Activated naive CD4-positive, alpha-beta T cell treated with anti-CD3 and anti-CD28 coated beads for 36 hours (primary cell): Measurements from ENCODE around the gene TUBB3. TPM values are rescaled to one million over a fixed set of nuclear protein-coding genes. Genes with fewer than 3 reads are reported as not detected.
"Not testable (repeated sequence)": the region's sequence is repeated elsewhere in the genome, so short reads cannot be mapped to it uniquely, and the experiment has no call there.

Experiments used
- CTCF ChIA-PET: fragments of 350-600 bp; sonication (Branson Sonifier 250); formaldehyde crosslinking; loops from one replicate; lab custom pipeline; 2021; ENCODE audit warnings: antibody characterized with exemption; lab: Charles Lee
- DNase-seq: peaks from one replicate; pipeline ENCODE4 v3.0.0-alpha.2; 2020
- H3K27ac Mint-ChIP-seq: one replicate; pipeline ENCODE4 v1.8.0; 2021; ENCODE audit warnings: mild to moderate bottlenecking, mixed read lengths
- H3K27me3 Mint-ChIP-seq: one replicate; pipeline ENCODE4 v1.8.0; 2021; ENCODE audit warnings: low read depth, mixed read lengths
- H3K36me3 Mint-ChIP-seq: one replicate; pipeline ENCODE4 v1.8.0; 2021; ENCODE audit warnings: low read depth, mixed read lengths
- H3K4me1 Mint-ChIP-seq: one replicate; pipeline ENCODE4 v1.8.0; 2021; ENCODE audit warnings: low read depth, mixed read lengths
- H3K4me3 Mint-ChIP-seq: one replicate; pipeline ENCODE4 v1.8.0; 2021; ENCODE audit warnings: mild to moderate bottlenecking, moderate library complexity, mixed read lengths
- H3K9me3 Mint-ChIP-seq: one replicate; pipeline ENCODE4 v1.8.0; 2021; ENCODE audit warnings: mixed read lengths
- intact Hi-C: fragments of 100-400 bp; cut with micrococcal nuclease; formaldehyde crosslinking; loops from one replicate; pipeline ENCODE4 v1.15.1; 2023
- total RNA-seq, 2 experiments: library from RNA; stranded (reverse); gene quantifications; one replicate each; pipeline ENCODE4 v1.2.3, GENCODE V29; 2021

TUBB3 gene
- under 1 TPM; 0.20 to 0.38 TPM for total RNA-seq

GRCh38 chr16:89922884-89923639 is at the start of gene TUBB3:
Gene TUBB3 (plus strand): TSS chr16:89923342. CDS start chr16:89923402, 60 bp downstream.
- H3K27me3 Mint-ChIP-seq: peaks cover 53% of the 10 kb centered on the region
- no peak within 1 kb of the TSS for H3K27ac Mint-ChIP-seq

DNA sequence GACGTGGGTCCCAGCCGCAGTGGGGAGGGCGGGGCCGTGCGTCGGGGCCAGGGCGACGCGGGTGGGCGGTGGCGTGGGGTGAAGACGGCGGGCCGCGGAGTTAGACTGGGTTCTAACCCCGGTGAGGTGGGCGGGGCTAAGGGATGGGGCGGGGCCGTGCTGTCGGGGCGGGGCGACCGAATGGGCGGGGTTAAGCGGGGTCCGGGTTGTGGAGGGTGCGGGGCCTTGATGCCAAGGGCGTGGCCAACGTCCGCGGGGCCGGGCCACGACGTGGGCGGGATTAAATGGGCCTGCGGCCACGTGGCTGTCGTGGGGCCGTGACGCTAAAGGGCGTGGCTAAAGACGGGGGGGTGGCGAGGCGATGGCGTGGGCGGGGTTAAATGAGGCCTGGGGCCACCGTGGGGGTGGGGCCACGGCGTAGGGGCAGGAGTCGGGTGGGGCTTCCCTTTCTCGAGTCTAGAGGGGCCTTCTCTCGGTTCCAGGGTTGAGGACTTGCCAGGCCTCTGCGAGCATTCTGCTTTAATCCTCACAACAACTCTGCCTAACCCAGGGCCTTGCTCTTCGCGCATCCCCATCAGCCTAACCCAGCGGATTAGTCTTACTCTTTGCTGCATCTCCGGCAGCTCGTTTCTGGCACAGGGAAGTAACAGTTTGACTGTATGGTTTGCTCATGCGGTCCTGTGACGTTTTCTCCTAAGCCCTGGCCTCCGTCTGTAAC is 49.0 kb upstream of the TUBB3 start:
- Mint-ChIP-seq H3K4me1 (peaks cover 13% of the 10 kb centered on the region), H3K4me3 (peak overlapping the region; percentile 91), H3K27me3 (no peaks in the 10 kb centered on the region), H3K9me3 (peaks cover 2% of the 10 kb centered on the region), H3K36me3 (peaks cover 23% of the 10 kb centered on the region), H3K27ac (peak overlapping the region; percentile 95)
- DNase-seq: peak; percentile 95
- CTCF ChIA-PET: interaction anchor here (0.6 to 1.9 kb wide), 5 partner anchors 10 to 579 kb away, joined by 3 to 7 read pairs (median 4); no protein-coding TSS in a partner anchor
- intact Hi-C loops: loop anchor here (1.0 to 10.0 kb wide), 4 partner anchors 58 to 629 kb away; partner anchors contain the start of genes FANCA and SPATA2L

More at GRCh38 chr16:89922884-89923639, at the start of gene TUBB3:
- Mint-ChIP-seq H3K36me3 (no peaks in the 10 kb centered on the region), H3K4me3 (peak within 1 kb of the TSS; percentile 39), H3K9me3 (no peaks in the 10 kb centered on the region), H3K4me1 (peaks cover 37% of the 10 kb centered on the region)
- CTCF ChIA-PET: interaction anchor here (1.3 kb wide), 1 partner anchor 13 kb away, joined by 5 read pairs; no protein-coding TSS in a partner anchor
- no peak for DNase-seq
- intact Hi-C loops: no loop called here

- intact Hi-C loops: loop anchor here (10.0 kb wide), 1 partner anchor 634 kb away; no protein-coding TSS in a partner anchor
- Mint-ChIP-seq H3K4me1 (peaks cover 12% of the 10 kb centered on the region), H3K36me3 (peaks cover 39% of the 10 kb centered on the region)
- H3K27me3 Mint-ChIP-seq, H3K27ac Mint-ChIP-seq, H3K4me3 Mint-ChIP-seq, H3K9me3 Mint-ChIP-seq, DNase-seq, CTCF ChIA-PET: not testable (repeated sequence)
These were observed 44.0 kb upstream of the TUBB3 start for GRCh38 chr16:89879123-89879522.

DNA sequence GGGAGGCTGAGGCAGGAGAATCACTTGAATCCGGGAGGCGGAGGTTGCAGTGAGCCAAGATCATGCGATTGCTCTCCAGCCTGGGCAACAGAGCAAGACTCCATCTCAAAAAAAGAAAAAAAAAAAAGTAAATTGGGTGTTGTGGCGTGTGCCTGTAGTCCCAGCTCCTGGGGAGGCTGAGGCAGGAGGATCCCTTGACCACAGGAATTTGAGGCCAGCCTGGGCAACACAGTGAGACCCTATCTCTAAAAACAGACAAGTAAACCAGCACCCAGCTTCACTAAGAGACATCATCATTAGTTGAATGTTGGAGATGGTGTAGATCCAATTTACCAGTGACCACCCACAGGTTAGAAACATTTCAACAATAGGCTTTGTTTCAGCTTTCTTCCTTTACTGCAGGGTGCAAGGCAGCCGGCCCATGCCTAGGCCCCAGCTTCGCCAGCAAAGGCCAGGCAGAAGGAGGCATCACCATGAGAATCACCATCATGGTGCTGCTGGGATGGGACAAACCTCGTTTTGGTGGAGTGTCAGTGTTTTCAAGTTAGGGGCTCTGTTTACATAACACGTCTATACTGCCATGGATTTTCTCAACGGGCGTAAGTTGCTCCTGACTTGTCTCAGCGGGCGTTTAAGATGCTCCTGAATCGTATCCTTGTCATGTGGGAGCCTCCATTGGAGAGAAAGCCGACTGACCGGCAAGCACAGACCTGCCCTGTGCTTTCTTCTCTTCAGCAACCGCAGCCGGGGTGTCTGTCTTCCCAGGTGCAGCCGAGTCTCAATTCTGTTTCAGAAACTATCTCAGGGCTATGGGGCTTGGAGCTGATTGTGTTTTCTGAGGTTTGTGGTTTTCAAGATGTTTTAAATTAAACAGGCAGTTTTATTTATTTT is 42.4 kb upstream of the TUBB3 start:
- DNase-seq: no peak
- Mint-ChIP-seq H3K27ac (no peak overlapping the region), H3K4me3 (no peak overlapping the region), H3K9me3 (no peaks in the 10 kb centered on the region), H3K4me1 (peaks cover 2% of the 10 kb centered on the region), H3K36me3 (peaks cover 34% of the 10 kb centered on the region), H3K27me3 (no peaks in the 10 kb centered on the region)
- CTCF ChIA-PET: interaction anchor here (0.6 to 1.0 kb wide), 2 partner anchors 9 to 181 kb away, joined by 3 read pairs; no protein-coding TSS in a partner anchor
- intact Hi-C loops: no loop called here

GRCh38 chr16:89881368-89881730 is 41.8 kb upstream of the TUBB3 start:
- peaks cover 2% of the 10 kb centered on the region for H3K4me1 Mint-ChIP-seq
- DNase-seq: no peak
- H3K4me3 Mint-ChIP-seq: no peak overlapping the region
- CTCF ChIA-PET: no interaction called here
- intact Hi-C loops: no loop called here
- H3K27me3 Mint-ChIP-seq: no peaks in the 10 kb centered on the region
- no peaks in the 10 kb centered on the region for H3K9me3 Mint-ChIP-seq
- H3K27ac Mint-ChIP-seq: no peak overlapping the region
- peaks cover 31% of the 10 kb centered on the region for H3K36me3 Mint-ChIP-seq

DNA sequence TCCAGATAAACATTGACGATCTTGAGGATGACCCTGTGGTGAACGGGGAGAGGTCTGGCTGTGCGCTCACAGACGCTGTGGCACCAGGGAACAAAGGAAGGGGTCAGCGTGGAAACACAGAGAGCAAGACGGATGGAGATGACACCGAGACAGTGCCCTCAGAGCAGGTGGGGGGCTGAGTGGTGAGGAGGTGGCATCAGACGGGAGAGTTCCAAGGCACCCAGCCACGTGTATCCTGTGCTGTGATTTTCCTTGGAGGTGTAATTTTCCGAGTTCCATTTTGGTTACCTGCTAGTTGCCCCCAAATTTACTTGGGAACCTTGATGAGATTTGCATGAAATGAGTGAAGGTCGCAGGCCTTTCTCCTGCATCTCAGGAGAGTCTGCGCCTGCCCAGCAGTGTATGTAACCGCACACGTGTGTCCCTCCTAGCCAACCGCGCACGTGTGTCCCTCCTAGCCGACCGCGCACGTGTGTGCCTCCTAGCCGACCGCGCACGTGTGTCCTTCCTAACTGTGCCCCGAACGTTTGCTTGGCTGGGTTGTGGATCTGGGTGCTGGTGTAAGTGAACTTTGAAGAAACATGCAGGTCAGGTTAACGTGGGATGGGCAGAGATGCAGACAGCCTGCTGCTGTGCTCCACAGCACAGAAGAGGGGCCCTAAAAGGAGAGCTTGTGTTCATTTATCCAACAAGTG is 39.6 kb upstream of the TUBB3 start:
- intact Hi-C loops: no loop called here
- no peak overlapping the region for H3K27ac Mint-ChIP-seq

GRCh38 chr16:89884041-89884421 is 39.1 kb upstream of the TUBB3 start:
- intact Hi-C loops: no loop called here
- no peaks in the 10 kb centered on the region for H3K9me3 Mint-ChIP-seq
- H3K4me3 Mint-ChIP-seq: no peak overlapping the region
- H3K27me3 Mint-ChIP-seq: no peaks in the 10 kb centered on the region
- peaks cover 2% of the 10 kb centered on the region for H3K4me1 Mint-ChIP-seq
- H3K27ac Mint-ChIP-seq: no peak overlapping the region
- CTCF ChIA-PET: no interaction called here
- peaks cover 31% of the 10 kb centered on the region for H3K36me3 Mint-ChIP-seq
- DNase-seq: no peak

More for the DNA sequence above, 39.6 kb upstream of the TUBB3 start:
- CTCF ChIA-PET: no interaction called here
- Mint-ChIP-seq H3K9me3 (no peaks in the 10 kb centered on the region), H3K36me3 (peaks cover 34% of the 10 kb centered on the region), H3K4me1 (peaks cover 2% of the 10 kb centered on the region), H3K27me3 (no peaks in the 10 kb centered on the region), H3K4me3 (no peak overlapping the region)
- no peak for DNase-seq

GRCh38 chr16:89887243-89887642 is 35.9 kb upstream of the TUBB3 start:
- Mint-ChIP-seq H3K27ac (no peak overlapping the region), H3K4me1 (peaks cover 6% of the 10 kb centered on the region), H3K4me3 (no peak overlapping the region), H3K27me3 (no peaks in the 10 kb centered on the region), H3K9me3 (no peaks in the 10 kb centered on the region), H3K36me3 (peaks cover 39% of the 10 kb centered on the region)
- no peak for DNase-seq
- intact Hi-C loops: no loop called here
- CTCF ChIA-PET: interaction anchor here (0.7 kb wide), 1 partner anchor 32 kb away, joined by 3 read pairs; no protein-coding TSS in a partner anchor

DNA sequence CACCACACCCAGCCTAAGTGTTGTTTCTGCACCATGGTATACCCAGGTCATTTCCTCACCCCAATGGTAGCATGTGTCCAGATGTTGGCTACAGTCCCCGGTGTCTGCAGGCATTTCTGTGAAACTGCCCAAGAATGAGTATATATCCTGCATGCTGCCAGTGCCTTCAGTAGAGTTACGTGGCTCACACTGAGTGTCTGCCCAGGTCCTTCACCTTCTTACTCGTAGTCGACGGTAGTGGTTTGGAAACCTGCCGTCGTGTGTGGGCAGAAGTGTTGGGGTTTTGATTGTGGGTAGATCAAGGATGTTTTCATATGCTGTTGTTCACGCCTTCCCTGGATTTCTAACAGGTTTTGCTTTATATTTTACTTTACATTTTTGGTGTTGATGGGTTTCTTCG is 32.9 kb upstream of the TUBB3 start:
- Mint-ChIP-seq H3K36me3 (peaks cover 28% of the 10 kb centered on the region), H3K4me1 (peaks cover 6% of the 10 kb centered on the region), H3K27ac (no peak overlapping the region), H3K4me3 (no peak overlapping the region), H3K27me3 (no peaks in the 10 kb centered on the region), H3K9me3 (no peaks in the 10 kb centered on the region)
- intact Hi-C loops: no loop called here
- peak; percentile 39 for DNase-seq
- CTCF ChIA-PET: interaction anchor here (1.1 kb wide), 1 partner anchor 20 kb away, joined by 4 read pairs; no protein-coding TSS in a partner anchor

DNA sequence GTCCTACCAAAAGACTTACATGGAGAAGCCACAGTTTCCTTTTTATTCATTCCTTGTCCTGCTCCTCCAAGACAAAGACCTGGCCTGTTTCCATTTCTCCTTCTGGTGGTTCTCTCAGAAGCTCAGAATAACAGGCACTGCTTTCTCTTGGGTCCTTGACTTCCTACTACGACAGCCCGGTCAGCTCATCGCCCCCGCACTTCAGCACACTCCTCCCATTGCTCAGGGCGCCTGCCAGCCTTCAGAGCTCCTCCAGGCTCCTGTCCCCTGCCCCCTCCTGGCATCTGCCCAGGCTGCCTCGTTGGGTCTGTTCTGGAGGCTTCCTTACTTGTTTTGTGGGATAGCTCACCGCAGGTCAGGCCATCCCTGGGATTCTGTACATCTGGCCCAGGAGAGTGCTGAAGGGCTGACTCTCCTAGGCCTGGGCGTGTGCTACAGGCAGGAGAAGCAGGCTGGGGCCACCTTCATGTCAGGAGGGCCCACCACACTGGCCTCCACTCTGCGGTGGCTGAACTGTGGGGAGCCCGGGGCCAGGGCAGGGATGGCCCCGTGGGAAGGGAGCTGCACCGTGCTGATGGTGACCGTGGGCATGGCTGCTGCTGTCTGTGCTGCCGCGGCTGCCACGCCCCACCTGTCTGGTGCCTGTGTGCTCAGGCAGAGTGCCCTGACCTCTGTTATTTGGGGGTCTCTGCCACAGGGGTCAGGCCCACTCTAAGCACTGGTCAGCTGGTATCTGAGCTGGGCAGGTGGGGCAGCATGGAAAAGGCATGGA is 32.1 kb upstream of the TUBB3 start:
- Mint-ChIP-seq H3K27me3 (no peaks in the 10 kb centered on the region), H3K9me3 (no peaks in the 10 kb centered on the region), H3K36me3 (peaks cover 28% of the 10 kb centered on the region), H3K4me1 (peaks cover 6% of the 10 kb centered on the region), H3K4me3 (no peak overlapping the region), H3K27ac (no peak overlapping the region)
- intact Hi-C loops: no loop called here
- CTCF ChIA-PET: interaction anchor here (1.1 kb wide), 1 partner anchor 19 kb away, joined by 4 read pairs; no protein-coding TSS in a partner anchor
- DNase-seq: no peak
